ENCODE measurements around the gene TAS2R60. TPM values are rescaled to one million over a fixed set of nuclear protein-coding genes. Genes with fewer than 3 reads are reported as not detected.

The TAS2R60 gene
- total RNA-seq, 1 experiment from 2014 or later, result not detected

- Histone ChIP-seq H3K79me2 (ENCODE audit: low read length) (no peaks in the 10 kb centered on the region), H3K9me2 (replicated peaks; ENCODE audit: insufficient read depth, low read length) (no peaks in the 10 kb centered on the region), H2AFZ (ENCODE audit: low read length) (no peak overlapping the region), H3K27ac (ENCODE audit: low read length) (no peak overlapping the region), H3K4me3 (ENCODE audit: low read length) (no peak overlapping the region), H3K9ac (ENCODE audit: low read length) (no peak overlapping the region), H3K36me3 (ENCODE audit: insufficient read depth, low read length) (no peaks in the 10 kb centered on the region), H3K9me3 (ENCODE audit: low read length) (no peaks in the 10 kb centered on the region), H4K20me1 (ENCODE audit: insufficient read depth, low read depth, low read length) (no peaks in the 10 kb centered on the region), H3K27me3 (ENCODE audit: low read length) (no peaks in the 10 kb centered on the region), H3K4me1 (ENCODE audit: low read length) (peaks cover 5% of the 10 kb centered on the region; the same call in 1 of the 2 replicates), H3K4me2 (ENCODE audit: low read depth, low read length, poor library complexity, severe bottlenecking) (no peak overlapping the region)
- no peak for DNase-seq
These were observed 970 bp downstream of the TAS2R60 start for GRCh38 chr7:143444063-143444782.

- H3K9me3 ChIP-seq (ENCODE audit: low read length), result no peaks in the 10 kb centered on the region
- H2AFZ ChIP-seq (ENCODE audit: low read length), result no peak overlapping the region
- H3K9me2 ChIP-seq (replicated peaks; ENCODE audit: insufficient read depth, low read length), result no peaks in the 10 kb centered on the region
- DNase-seq, result no peak
- H3K4me2 ChIP-seq (ENCODE audit: low read depth, low read length, poor library complexity, severe bottlenecking), result no peak overlapping the region
- H3K4me3 ChIP-seq (ENCODE audit: low read length), result no peak overlapping the region
- H3K4me1 ChIP-seq (ENCODE audit: low read length), result peaks cover 5% of the 10 kb centered on the region; the same call in 1 of the 2 replicates
- no peaks in the 10 kb centered on the region for H3K36me3 ChIP-seq (ENCODE audit: insufficient read depth, low read length)
- H3K27ac ChIP-seq (ENCODE audit: low read length), result no peak overlapping the region
- no peak overlapping the region for H3K9ac ChIP-seq (ENCODE audit: low read length)
- no peaks in the 10 kb centered on the region for H3K79me2 ChIP-seq (ENCODE audit: low read length)
- H3K27me3 ChIP-seq (ENCODE audit: low read length), result no peaks in the 10 kb centered on the region
- no peaks in the 10 kb centered on the region for H4K20me1 ChIP-seq (ENCODE audit: insufficient read depth, low read depth, low read length)
These were observed 1.5 kb downstream of the TAS2R60 start for GRCh38 chr7:143444785-143445184.

GRCh38 chr7:143447466-143447865, 4.2 kb downstream of the TAS2R60 start:
- peaks cover 5% of the 10 kb centered on the region; the same call in 1 of the 2 replicates for H3K4me1 ChIP-seq (ENCODE audit: low read length)
- H4K20me1 ChIP-seq (ENCODE audit: insufficient read depth, low read depth, low read length), result no peaks in the 10 kb centered on the region
- H3K9me2 ChIP-seq (replicated peaks; ENCODE audit: insufficient read depth, low read length), result no peaks in the 10 kb centered on the region
- no peak overlapping the region for H3K4me2 ChIP-seq (ENCODE audit: low read depth, low read length, poor library complexity, severe bottlenecking)
- no peak overlapping the region for H3K9ac ChIP-seq (ENCODE audit: low read length)
- no peak overlapping the region for H3K4me3 ChIP-seq (ENCODE audit: low read length)
- H3K27ac ChIP-seq (ENCODE audit: low read length), result no peak overlapping the region
- H3K9me3 ChIP-seq (ENCODE audit: low read length), result no peaks in the 10 kb centered on the region
- H2AFZ ChIP-seq (ENCODE audit: low read length), result no peak overlapping the region
- DNase-seq, result no peak
- H3K79me2 ChIP-seq (ENCODE audit: low read length), result no peaks in the 10 kb centered on the region
- no peaks in the 10 kb centered on the region for H3K36me3 ChIP-seq (ENCODE audit: insufficient read depth, low read length)
- no peaks in the 10 kb centered on the region for H3K27me3 ChIP-seq (ENCODE audit: low read length)

- no peak overlapping the region for H3K27ac ChIP-seq (ENCODE audit: low read length)
- H3K4me3 ChIP-seq (ENCODE audit: low read length), result no peak overlapping the region
These were observed 5.2 kb downstream of the TAS2R60 start for GRCh38 chr7:143448429-143448828.

GRCh38 chr7:143449793-143450192, 6.5 kb downstream of the TAS2R60 start:
- no peaks in the 10 kb centered on the region for H3K9me3 ChIP-seq (ENCODE audit: low read length)
- no peak overlapping the region for H3K4me3 ChIP-seq (ENCODE audit: low read length)
- no peaks in the 10 kb centered on the region for H3K27me3 ChIP-seq (ENCODE audit: low read length)
- H3K9ac ChIP-seq (ENCODE audit: low read length), result no peak overlapping the region
- no peaks in the 10 kb centered on the region for H3K9me2 ChIP-seq (replicated peaks; ENCODE audit: insufficient read depth, low read length)
- no peak overlapping the region for H3K4me2 ChIP-seq (ENCODE audit: low read depth, low read length, poor library complexity, severe bottlenecking)
- no peak overlapping the region for H2AFZ ChIP-seq (ENCODE audit: low read length)
- peaks cover 5% of the 10 kb centered on the region; the same call in 1 of the 2 replicates for H3K4me1 ChIP-seq (ENCODE audit: low read length)
- no peak overlapping the region for H3K27ac ChIP-seq (ENCODE audit: low read length)
- DNase-seq, result no peak
- no peaks in the 10 kb centered on the region for H4K20me1 ChIP-seq (ENCODE audit: insufficient read depth, low read depth, low read length)
- no peaks in the 10 kb centered on the region for H3K79me2 ChIP-seq (ENCODE audit: low read length)
- H3K36me3 ChIP-seq (ENCODE audit: insufficient read depth, low read length), result no peaks in the 10 kb centered on the region

More at GRCh38 chr7:143448429-143448828, 5.2 kb downstream of the TAS2R60 start:
- Histone ChIP-seq H3K9me2 (replicated peaks; ENCODE audit: insufficient read depth, low read length) (no peaks in the 10 kb centered on the region), H4K20me1 (ENCODE audit: insufficient read depth, low read depth, low read length) (no peaks in the 10 kb centered on the region), H3K79me2 (ENCODE audit: low read length) (no peaks in the 10 kb centered on the region), H3K27me3 (ENCODE audit: low read length) (no peaks in the 10 kb centered on the region), H2AFZ (ENCODE audit: low read length) (no peak overlapping the region), H3K4me1 (ENCODE audit: low read length) (peaks cover 5% of the 10 kb centered on the region; the same call in 1 of the 2 replicates), H3K9me3 (ENCODE audit: low read length) (no peaks in the 10 kb centered on the region), H3K4me2 (ENCODE audit: low read depth, low read length, poor library complexity, severe bottlenecking) (no peak overlapping the region), H3K9ac (ENCODE audit: low read length) (no peak overlapping the region), H3K36me3 (ENCODE audit: insufficient read depth, low read length) (no peaks in the 10 kb centered on the region)
- DNase-seq, result no peak

GRCh38 chr7:143451122-143451521, 7.9 kb downstream of the TAS2R60 start:
- no peaks in the 10 kb centered on the region for H3K27me3 ChIP-seq (ENCODE audit: low read length)
- no peak for DNase-seq
- no peak overlapping the region for H3K27ac ChIP-seq (ENCODE audit: low read length)
- no peaks in the 10 kb centered on the region for H3K9me2 ChIP-seq (replicated peaks; ENCODE audit: insufficient read depth, low read length)
- H3K4me1 ChIP-seq (ENCODE audit: low read length), result peaks cover 5% of the 10 kb centered on the region; the same call in 1 of the 2 replicates
- H3K9me3 ChIP-seq (ENCODE audit: low read length), result no peaks in the 10 kb centered on the region
- H3K4me2 ChIP-seq (ENCODE audit: low read depth, low read length, poor library complexity, severe bottlenecking), result no peak overlapping the region
- H3K4me3 ChIP-seq (ENCODE audit: low read length), result no peak overlapping the region
- H3K36me3 ChIP-seq (ENCODE audit: insufficient read depth, low read length), result no peaks in the 10 kb centered on the region
- H4K20me1 ChIP-seq (ENCODE audit: insufficient read depth, low read depth, low read length), result no peaks in the 10 kb centered on the region
- no peak overlapping the region for H2AFZ ChIP-seq (ENCODE audit: low read length)
- no peaks in the 10 kb centered on the region for H3K79me2 ChIP-seq (ENCODE audit: low read length)
- no peak overlapping the region for H3K9ac ChIP-seq (ENCODE audit: low read length)

GRCh38 chr7:143451746-143452145, 8.5 kb downstream of the TAS2R60 start:
- H3K4me1 ChIP-seq (ENCODE audit: low read length), result peaks cover 5% of the 10 kb centered on the region; the same call in 1 of the 2 replicates

GRCh38 chr7:143452495-143452894, 9.2 kb downstream of the TAS2R60 start:
- Histone ChIP-seq H3K79me2 (ENCODE audit: low read length) (no peaks in the 10 kb centered on the region), H3K9me2 (replicated peaks; ENCODE audit: insufficient read depth, low read length) (no peaks in the 10 kb centered on the region), H3K9me3 (ENCODE audit: low read length) (no peaks in the 10 kb centered on the region), H4K20me1 (ENCODE audit: insufficient read depth, low read depth, low read length) (no peaks in the 10 kb centered on the region), H3K27ac (ENCODE audit: low read length) (no peak overlapping the region), H3K4me3 (ENCODE audit: low read length) (no peak overlapping the region), H2AFZ (ENCODE audit: low read length) (no peak overlapping the region), H3K4me1 (ENCODE audit: low read length) (peaks cover 2% of the 10 kb centered on the region; the same call in 1 of the 2 replicates), H3K27me3 (ENCODE audit: low read length) (no peaks in the 10 kb centered on the region), H3K36me3 (ENCODE audit: insufficient read depth, low read length) (no peaks in the 10 kb centered on the region), H3K4me2 (ENCODE audit: low read depth, low read length, poor library complexity, severe bottlenecking) (no peak overlapping the region), H3K9ac (ENCODE audit: low read length) (no peak overlapping the region)
- DNase-seq, result no peak

More at GRCh38 chr7:143451746-143452145, 8.5 kb downstream of the TAS2R60 start:
- no peak overlapping the region for H3K4me3 ChIP-seq (ENCODE audit: low read length)
- H2AFZ ChIP-seq (ENCODE audit: low read length), result no peak overlapping the region
- H4K20me1 ChIP-seq (ENCODE audit: insufficient read depth, low read depth, low read length), result no peaks in the 10 kb centered on the region
- no peak for DNase-seq
- no peaks in the 10 kb centered on the region for H3K79me2 ChIP-seq (ENCODE audit: low read length)
- H3K9me2 ChIP-seq (replicated peaks; ENCODE audit: insufficient read depth, low read length), result no peaks in the 10 kb centered on the region
- no peak overlapping the region for H3K9ac ChIP-seq (ENCODE audit: low read length)
- no peak overlapping the region for H3K4me2 ChIP-seq (ENCODE audit: low read depth, low read length, poor library complexity, severe bottlenecking)
- H3K9me3 ChIP-seq (ENCODE audit: low read length), result no peaks in the 10 kb centered on the region
- no peaks in the 10 kb centered on the region for H3K36me3 ChIP-seq (ENCODE audit: insufficient read depth, low read length)
- no peak overlapping the region for H3K27ac ChIP-seq (ENCODE audit: low read length)
- H3K27me3 ChIP-seq (ENCODE audit: low read length), result no peaks in the 10 kb centered on the region
